Skeletal muscle satellite cell (primary cell): ENCODE results near the gene LVRN.

Source experiments
- H3K27me3 ChIP-seq: 2 replicates; pipeline ENCODE4 v1.7.0; 2013; ENCODE audit warnings: low read length; ENCODE audit not compliant: control insufficient read depth, insufficient read depth
- H3K36me3 ChIP-seq: 2 replicates; pipeline ENCODE4 v1.7.0; 2013; ENCODE audit warnings: mild to moderate bottlenecking, control low read depth, low read length; ENCODE audit not compliant: insufficient read depth
- H3K4me1 ChIP-seq: 2 replicates; pipeline ENCODE4 v1.7.0; 2013; ENCODE audit warnings: low read length; ENCODE audit not compliant: control insufficient read depth, insufficient read depth
- H3K4me2 ChIP-seq: 2 replicates; pipeline ENCODE4 v1.7.0; 2013; ENCODE audit warnings: mild to moderate bottlenecking, low read length
- H3K4me3 ChIP-seq: 2 replicates; pipeline ENCODE4 v1.7.0; 2013; ENCODE audit warnings: low read length
- H3K9ac ChIP-seq: 2 replicates; pipeline ENCODE4 v1.7.0; 2013; ENCODE audit warnings: mild to moderate bottlenecking, low read depth, low read length, moderate library complexity
- H3K9me3 ChIP-seq: replicated peaks from 2 replicates; pipeline ENCODE4 v1.7.0; 2013; ENCODE audit warnings: mild to moderate bottlenecking, control low read depth, low read length

The LVRN gene

DNA sequence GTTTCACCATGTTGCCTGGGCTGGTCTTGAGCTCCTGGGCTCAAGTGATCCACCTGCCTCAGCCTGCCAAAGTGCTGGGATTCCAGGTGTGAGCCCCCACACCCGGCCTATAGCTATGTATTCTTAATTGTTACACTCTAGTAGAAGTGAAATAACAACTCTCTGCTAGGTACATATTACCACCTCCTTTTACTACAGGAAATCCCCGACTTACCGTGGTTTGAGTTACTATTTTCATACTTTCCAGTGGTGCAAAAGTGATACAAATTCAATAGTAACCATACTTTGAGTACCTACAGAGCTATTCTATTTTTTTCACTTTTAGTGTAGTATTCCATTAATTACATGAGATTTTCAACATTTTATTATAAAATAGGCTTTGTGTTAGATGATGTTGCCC, 70.7 kb downstream of the LVRN start:
- Histone ChIP-seq H3K27me3 (no peaks in the 10 kb centered on the region), H3K4me1 (peaks cover 11% of the 10 kb centered on the region), H3K4me2 (no peak overlapping the region), H3K9me3 (no peaks in the 10 kb centered on the region), H3K9ac (no peak overlapping the region), H3K36me3 (no peaks in the 10 kb centered on the region), H3K4me3 (no peak overlapping the region)

DNA sequence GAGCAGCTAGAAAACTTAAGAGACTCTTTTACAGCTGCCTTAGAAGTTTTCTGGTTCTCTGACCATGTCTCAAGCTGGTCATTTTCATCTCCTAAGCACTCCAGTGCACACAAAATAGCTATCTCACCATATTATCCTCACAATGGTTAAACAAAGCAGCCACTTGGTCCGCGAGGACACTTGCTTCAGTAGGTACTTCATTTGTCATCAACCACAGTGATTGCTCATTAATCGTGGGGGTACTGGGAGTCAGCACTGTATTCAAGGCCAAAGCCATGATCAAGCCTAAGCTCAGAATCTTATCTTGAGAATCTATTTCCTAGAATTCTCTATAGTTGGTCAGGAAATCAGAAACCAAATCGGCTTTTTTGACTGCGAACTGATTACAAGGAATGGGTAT, 72.8 kb downstream of the LVRN start:
- no peaks in the 10 kb centered on the region for H3K9me3 ChIP-seq
- peaks cover 11% of the 10 kb centered on the region for H3K4me1 ChIP-seq
- no peak overlapping the region for H3K9ac ChIP-seq
- no peak overlapping the region for H3K4me3 ChIP-seq
- H3K27me3 ChIP-seq: no peaks in the 10 kb centered on the region
- no peak overlapping the region for H3K4me2 ChIP-seq
- no peaks in the 10 kb centered on the region for H3K36me3 ChIP-seq

DNA sequence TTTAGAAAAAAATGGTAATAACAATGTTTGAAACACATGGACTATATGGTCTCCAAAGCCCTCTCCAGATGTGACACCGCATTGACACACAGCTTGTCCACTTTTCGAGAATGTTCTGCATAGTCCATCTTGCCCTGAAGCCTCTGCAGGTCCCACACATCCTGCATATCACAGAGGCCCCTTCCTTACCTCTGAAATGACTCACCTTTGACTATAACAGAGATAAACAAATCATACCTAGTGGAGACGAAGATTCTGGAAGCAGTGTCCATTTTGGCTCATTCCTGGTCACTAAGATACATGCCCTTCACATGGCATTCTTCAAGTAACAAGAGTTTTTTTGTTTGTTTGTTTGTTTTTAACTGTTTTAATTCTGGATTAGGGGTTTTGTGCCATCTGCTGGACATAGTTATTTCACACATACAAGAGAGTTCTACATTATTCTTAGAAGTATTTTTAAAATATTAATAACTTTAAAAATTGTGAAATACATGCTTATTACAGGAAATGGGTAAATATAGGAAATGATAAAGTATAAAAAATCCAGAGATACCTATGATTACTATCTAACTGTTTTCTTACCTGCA, 75.1 kb downstream of the LVRN start:
- Histone ChIP-seq H3K4me1 (peaks cover under 1% of the 10 kb centered on the region), H3K27me3 (no peaks in the 10 kb centered on the region), H3K4me3 (no peak overlapping the region), H3K4me2 (no peak overlapping the region), H3K36me3 (no peaks in the 10 kb centered on the region), H3K9ac (no peak overlapping the region), H3K9me3 (no peaks in the 10 kb centered on the region)

DNA sequence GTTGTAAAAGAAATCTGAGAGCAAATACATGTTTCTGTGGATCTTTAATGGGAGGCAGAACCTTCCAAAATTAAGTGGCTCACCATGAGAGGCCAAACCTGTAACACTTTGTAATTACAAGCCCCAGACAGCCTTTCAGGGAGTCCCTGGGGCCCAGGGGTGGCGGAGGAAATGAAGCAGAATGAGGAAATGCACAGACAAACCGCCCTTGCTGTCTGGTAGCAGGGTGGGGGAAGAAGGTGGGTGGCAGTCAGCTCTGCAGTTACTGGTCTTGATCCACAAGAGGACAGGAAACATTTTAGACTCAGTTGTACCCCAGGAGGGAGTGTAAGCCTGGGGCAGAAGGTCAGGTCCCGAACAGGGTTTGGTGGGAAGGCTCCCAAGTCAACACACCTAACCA, 76.5 kb downstream of the LVRN start:
- no peak overlapping the region for H3K4me3 ChIP-seq
- H3K9me3 ChIP-seq: no peaks in the 10 kb centered on the region
- no peak overlapping the region for H3K9ac ChIP-seq
- no peaks in the 10 kb centered on the region for H3K27me3 ChIP-seq
- H3K4me2 ChIP-seq: no peak overlapping the region
- no peaks in the 10 kb centered on the region for H3K36me3 ChIP-seq
- H3K4me1 ChIP-seq: no peaks in the 10 kb centered on the region

DNA sequence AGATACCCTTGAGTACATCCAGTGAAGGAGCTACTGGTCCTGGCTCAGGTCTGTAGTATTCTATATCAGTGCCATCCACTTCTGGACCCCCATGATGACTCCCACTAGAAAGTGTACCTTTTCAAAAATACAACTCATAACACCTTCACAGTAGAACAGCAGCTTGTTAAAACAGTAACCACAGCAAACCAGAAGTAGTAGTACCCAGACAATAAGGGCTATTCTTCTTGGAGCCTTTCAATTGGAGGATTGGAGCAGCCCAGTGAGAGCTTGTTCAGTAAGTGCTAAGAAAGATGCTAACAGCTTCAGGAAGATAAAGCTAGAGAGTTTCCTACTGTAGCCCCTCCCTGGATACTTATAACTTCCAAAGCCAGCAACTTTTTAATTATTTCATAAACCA, 80.1 kb downstream of the LVRN start:
- Histone ChIP-seq H3K9ac (no peak overlapping the region), H3K4me1 (no peaks in the 10 kb centered on the region), H3K4me3 (no peak overlapping the region), H3K36me3 (no peaks in the 10 kb centered on the region), H3K9me3 (no peaks in the 10 kb centered on the region), H3K27me3 (no peaks in the 10 kb centered on the region), H3K4me2 (no peak overlapping the region)

DNA sequence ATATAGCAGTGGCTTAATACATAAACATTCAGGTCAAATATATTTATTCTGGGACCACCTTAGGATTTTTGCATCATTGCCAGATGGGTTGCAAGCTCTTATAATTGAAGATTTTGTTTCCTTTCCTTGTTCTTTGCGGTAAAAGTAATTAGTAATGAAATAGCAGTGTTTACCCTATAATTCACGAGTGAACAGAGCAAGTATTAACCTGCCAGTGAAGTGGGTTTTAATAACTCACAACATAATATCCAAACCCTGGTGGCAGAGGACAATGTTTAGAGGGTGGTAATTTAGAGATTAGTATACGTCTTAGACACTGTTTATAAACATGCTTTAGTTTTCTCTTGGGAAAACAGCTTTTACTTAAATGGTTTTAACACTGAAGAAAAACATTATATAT, 81.8 kb downstream of the LVRN start:
- no peak overlapping the region for H3K4me3 ChIP-seq
- H3K4me1 ChIP-seq: no peaks in the 10 kb centered on the region
- no peaks in the 10 kb centered on the region for H3K27me3 ChIP-seq
- H3K9ac ChIP-seq: no peak overlapping the region
- no peak overlapping the region for H3K4me2 ChIP-seq
- H3K9me3 ChIP-seq: no peaks in the 10 kb centered on the region
- H3K36me3 ChIP-seq: no peaks in the 10 kb centered on the region

DNA sequence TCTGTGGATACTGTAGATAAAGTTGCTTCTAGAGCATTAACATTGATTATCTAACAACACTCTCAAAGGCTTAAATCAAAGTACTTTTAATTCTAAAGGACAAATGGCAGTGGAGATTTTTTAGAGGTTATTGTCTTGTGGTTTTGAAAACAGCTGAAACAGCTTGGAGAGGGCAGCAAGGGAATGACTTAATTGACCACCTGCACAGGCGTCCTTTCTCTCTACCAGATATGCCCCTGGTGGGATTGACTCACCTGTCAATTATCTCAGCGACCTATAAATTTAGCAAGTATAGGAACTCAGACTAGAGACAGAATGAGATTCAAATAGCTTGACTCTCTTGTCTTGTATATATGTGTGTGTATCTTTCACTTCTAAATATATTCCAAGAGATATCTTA, 83.5 kb downstream of the LVRN start:
- Histone ChIP-seq H3K36me3 (no peaks in the 10 kb centered on the region), H3K9ac (no peak overlapping the region), H3K9me3 (no peaks in the 10 kb centered on the region), H3K4me3 (no peak overlapping the region), H3K27me3 (peaks cover 4% of the 10 kb centered on the region), H3K4me2 (no peak overlapping the region), H3K4me1 (no peaks in the 10 kb centered on the region)

DNA sequence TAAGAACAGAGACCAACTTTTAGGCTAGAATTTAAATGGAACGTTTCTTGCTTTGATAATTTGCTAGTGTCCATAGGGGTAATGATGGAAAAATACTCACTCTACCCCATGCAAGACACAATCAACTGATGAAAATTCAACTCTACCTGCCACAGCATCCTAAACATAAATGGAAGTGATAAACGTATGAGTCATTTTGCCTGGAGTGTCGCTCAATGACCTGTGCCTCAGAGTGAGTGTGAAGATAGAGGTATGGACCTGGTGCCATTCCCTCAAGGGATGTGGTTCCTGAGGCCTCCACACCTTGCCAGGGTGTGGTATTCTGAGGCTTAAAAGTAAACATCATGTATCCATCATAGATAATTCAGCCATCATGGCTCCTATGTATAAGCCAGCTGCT, 84.0 kb downstream of the LVRN start:
- no peak overlapping the region for H3K4me3 ChIP-seq
- no peak overlapping the region for H3K4me2 ChIP-seq
- no peaks in the 10 kb centered on the region for H3K4me1 ChIP-seq
- H3K27me3 ChIP-seq: peaks cover 7% of the 10 kb centered on the region
- no peaks in the 10 kb centered on the region for H3K36me3 ChIP-seq
- H3K9me3 ChIP-seq: no peaks in the 10 kb centered on the region
- no peak overlapping the region for H3K9ac ChIP-seq

DNA sequence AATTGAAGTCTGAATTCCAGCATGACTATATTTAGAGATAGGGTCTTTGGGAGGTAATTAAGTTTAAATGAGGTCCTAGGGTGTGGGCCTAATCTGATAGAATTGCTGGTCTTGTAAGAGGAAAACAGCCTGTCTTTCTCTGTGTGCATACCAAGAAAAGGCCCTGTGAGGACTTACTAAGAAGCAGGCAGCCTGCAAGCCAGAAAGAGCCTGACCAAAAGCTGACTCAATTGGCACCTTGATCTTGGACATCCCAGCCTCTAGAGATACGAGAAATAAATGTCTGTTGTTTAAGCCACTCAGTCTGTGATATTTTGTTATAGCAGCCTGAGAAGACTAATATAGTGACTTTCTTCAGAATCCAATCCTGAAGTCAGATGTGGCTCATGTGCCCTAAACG, 84.5 kb downstream of the LVRN start:
- no peaks in the 10 kb centered on the region for H3K36me3 ChIP-seq
- no peak overlapping the region for H3K4me2 ChIP-seq
- H3K4me3 ChIP-seq: no peak overlapping the region
- H3K9me3 ChIP-seq: no peaks in the 10 kb centered on the region
- H3K4me1 ChIP-seq: no peaks in the 10 kb centered on the region
- peaks cover 10% of the 10 kb centered on the region for H3K27me3 ChIP-seq
- H3K9ac ChIP-seq: no peak overlapping the region

DNA sequence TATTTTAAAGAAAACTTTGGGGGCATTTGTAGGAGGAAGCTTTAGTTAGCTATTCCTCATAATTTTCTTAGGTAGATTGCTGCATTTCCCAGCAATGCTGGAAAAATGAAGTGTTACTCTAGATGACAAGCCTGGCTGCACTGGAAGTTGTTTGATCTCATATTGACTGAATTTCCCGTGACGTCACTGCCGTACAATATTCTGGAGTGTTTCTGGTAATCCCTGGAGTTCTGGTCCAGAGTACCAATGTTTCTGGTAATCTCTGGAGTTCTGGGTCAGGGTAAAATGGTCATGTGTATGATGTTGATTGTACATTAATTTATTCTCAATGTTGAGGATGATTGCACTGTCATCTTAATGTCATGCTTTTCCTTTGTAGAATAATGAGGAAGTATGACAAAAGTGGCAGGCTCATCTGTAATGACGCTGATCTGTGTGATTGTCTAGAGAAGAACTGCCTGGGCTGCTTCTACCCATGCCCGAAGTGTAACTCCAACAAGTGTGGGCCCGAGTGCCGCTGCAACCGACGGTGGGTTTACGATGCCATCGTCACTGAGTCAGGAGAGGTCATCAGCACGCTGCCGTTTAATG, 96.2 kb downstream of the LVRN start:
- H3K9ac ChIP-seq: no peak overlapping the region
- no peaks in the 10 kb centered on the region for H3K9me3 ChIP-seq
- no peak overlapping the region for H3K4me3 ChIP-seq
- no peaks in the 10 kb centered on the region for H3K4me1 ChIP-seq
- peaks cover 12% of the 10 kb centered on the region for H3K27me3 ChIP-seq
- no peaks in the 10 kb centered on the region for H3K36me3 ChIP-seq
- H3K4me2 ChIP-seq: no peak overlapping the region

DNA sequence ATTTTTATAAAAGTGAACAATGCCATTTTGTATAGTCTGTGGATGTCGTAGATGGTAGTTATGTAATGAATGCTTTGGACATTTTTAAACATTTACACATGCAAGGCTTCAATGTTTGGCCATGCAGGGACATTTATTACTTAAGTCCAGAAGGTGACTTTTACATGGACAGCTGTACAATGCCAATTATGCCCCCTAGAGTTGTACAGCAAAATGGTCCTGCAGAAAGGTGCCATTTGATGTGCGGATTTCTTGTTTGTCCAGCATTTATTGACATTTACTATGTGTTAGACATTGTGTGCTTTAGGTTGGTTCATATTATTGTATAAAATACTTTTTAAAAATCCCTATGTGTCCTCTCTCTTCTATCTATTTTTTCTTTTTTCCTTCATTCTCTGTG, 100.1 kb downstream of the LVRN start:
- no peak overlapping the region for H3K4me2 ChIP-seq
- no peaks in the 10 kb centered on the region for H3K9me3 ChIP-seq
- H3K4me1 ChIP-seq: no peaks in the 10 kb centered on the region
- H3K9ac ChIP-seq: no peak overlapping the region
- no peak overlapping the region for H3K4me3 ChIP-seq
- H3K36me3 ChIP-seq: no peaks in the 10 kb centered on the region
- H3K27me3 ChIP-seq: peaks cover 15% of the 10 kb centered on the region

DNA sequence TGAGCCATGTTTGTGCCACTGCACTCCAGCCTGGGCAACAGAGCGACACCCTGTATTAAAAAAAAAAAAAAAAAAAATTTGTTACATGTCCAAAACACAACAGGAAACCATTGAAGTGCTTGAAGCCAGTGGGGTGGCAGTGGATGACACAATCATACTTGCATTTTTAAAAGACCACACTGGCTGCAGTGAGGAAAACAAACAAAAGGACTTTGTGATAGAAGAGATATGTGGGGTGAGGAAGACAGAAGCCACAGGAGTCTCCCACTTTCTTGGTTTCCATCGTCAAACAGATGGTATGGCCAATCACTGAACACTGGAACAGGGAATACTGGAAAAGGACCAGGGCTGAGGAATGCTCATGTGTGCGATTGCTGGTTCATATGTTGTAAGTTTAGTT, 101.7 kb downstream of the LVRN start:
- no peak overlapping the region for H3K4me2 ChIP-seq
- no peaks in the 10 kb centered on the region for H3K9me3 ChIP-seq
- H3K9ac ChIP-seq: no peak overlapping the region
- H3K36me3 ChIP-seq: no peaks in the 10 kb centered on the region
- no peak overlapping the region for H3K4me3 ChIP-seq
- no peaks in the 10 kb centered on the region for H3K4me1 ChIP-seq
- H3K27me3 ChIP-seq: peaks cover 14% of the 10 kb centered on the region
